AG09319 (cell line): ENCODE results near the gene FRRS1.

Experiments
- DNase-seq: peaks from one replicate; pipeline ENCODE4 v3.0.0-alpha.2; 2010; ENCODE audit warnings: low read depth; ENCODE audit errors: extremely low read depth
- CTCF ChIP-seq: IDR thresholded peaks from 2 replicates; pipeline ENCODE4 v1.5.1; 2011; ENCODE audit warnings: low read depth, mild to moderate bottlenecking, inconsistent platforms, low read length, moderate library complexity

Gene FRRS1

DNA sequence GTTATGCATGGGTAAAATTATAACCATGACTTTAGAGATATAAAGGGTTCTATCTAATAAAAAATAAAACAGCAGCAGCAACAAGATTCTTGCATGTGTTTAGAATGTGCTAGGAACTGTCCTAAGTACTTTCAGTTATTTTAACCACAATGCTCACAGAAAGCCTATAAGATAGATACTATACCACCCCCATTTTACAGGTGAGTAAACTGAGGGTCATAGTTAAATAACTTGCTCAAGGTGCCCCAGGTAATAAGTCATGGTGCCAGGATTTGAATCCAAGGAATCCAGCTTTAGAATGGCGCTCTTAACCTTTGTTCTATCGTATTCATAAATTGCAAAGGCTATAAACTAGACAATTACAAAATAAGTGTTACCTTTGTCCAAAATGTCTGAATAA is 53.4 kb downstream of the FRRS1 start:
- no peak for DNase-seq
- no peak for TF ChIP-seq CTCF

- no peak for DNase-seq
- TF ChIP-seq CTCF = no peak
Observed at GRCh38 chr1:99710994-99711393, 55.4 kb downstream of the FRRS1 start.

DNA sequence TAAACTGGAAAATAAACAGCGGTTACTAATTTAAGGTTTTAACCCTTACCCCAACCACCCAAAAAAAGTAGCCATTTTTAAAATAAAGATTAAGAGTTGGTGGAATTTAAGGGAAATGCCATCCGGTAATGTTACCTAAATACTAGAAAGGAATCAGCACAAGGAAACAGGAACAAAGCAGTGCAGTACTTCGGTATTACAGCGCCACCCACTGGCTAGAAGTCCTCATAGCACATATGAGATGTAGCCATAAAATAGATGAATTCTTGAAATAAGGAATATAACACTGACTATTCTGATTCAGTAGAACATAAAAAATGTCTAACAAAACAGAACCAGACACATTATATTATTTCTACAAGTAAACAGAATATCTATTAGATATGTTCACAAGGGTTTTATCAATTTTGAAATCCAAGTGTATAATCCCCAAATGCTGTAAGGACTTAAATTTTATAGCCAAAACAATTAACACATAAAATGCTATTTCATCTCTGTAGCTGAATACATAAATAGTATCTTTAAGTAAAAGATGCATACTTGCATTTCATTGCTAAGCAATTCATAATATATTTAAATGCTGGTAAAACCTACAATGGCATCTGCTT is 58.8 kb downstream of the FRRS1 start:
- peak; percentile 24 for DNase-seq
- peak; percentile 84 for TF ChIP-seq CTCF

DNA sequence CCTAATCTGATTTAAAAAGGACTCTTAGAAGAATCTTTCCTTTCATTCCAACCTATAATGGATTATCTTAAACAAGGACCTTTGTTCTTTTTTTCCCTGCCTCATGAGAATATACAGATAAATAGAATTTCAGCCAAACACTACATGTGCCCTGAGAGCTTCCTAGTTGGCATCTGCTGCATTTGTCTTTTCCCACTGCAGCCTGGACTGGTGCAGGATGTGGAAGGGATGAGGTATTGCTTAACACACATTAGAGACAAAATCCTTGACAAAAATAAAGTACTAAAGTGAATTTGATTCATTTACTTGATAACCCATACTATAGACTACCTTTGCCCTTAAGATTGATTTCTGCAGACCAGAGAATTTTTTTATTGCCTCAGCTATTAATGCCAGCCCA is 61.0 kb downstream of the FRRS1 start:
- no peak for TF ChIP-seq CTCF
- no peak for DNase-seq

DNA sequence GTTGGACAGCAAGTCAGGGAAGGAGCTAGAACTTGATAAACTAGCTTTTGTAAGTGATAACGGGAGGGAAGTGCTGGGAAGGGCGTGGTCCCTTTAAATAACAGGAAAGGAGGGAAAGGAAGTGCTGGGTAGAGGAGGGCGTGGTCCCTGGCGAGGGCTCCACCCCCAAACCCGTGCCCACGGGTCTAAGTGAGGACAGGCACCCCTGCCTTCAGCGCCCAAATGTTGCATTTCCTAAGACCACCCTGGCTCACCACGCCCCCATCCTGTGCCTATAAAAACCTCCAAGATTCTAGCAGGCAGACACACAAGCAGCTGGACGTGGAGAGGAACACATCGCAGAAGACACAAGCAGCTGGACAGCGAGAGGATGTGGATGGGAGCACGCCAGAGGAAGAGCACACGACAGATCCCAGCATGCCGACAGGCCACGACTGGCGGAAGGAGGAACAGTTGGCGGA is 62.0 kb downstream of the FRRS1 start:
- TF ChIP-seq CTCF = no peak
- DNase-seq = no peak

DNA sequence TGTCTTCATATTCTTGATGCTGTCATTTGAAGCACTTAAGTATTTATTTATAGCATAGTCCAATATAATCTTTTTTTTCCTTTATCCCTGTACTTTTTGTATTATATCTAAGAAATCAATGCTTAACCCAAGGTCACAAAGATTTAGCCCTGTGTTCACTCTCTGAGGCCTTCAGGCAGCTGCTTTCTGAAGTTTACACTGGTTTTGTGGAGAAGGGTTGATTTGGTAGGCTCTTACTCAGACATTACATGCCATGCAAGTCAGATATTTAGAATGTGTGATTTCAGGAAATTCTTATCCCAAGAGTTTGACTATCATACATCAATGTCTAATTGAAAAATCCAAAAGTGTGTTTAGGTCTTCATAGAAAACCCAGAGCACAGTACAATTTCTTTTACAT is 64.2 kb downstream of the FRRS1 start:
- TF ChIP-seq CTCF = no peak
- DNase-seq = no peak

DNA sequence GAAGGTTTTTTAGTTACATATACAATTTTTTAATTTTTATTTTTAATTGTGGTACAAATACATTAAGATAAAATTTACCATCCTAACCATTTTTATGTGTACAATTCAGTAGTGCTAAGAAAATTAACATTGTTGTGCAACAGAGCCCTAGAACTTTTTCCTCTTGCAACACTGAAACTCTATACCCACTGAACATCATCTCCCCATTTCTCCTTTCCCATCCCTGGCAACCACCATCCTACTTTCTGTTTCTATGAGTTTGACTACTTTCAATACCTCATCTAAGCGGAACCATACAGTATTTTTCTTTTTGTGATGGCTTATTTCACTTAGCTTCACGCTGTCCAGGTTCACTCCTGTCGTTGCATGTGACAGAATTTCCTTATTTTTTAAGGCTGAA is 66.4 kb downstream of the FRRS1 start:
- no peak for TF ChIP-seq CTCF
- DNase-seq = no peak
